ENCODE measurements around the gene CIB4.

Gene CIB4

GRCh38 chr2:26550276-26551015, 90.7 kb downstream of the CIB4 start:
- Mint-ChIP-seq H3K36me3 (ENCODE audit: low read depth) (no peaks in the 10 kb centered on the region), H3K4me3 (no peak overlapping the region), H3K9me3 (no peaks in the 10 kb centered on the region), H3K27ac (no peak overlapping the region), H3K27me3 (ENCODE audit: low read depth) (peaks cover 14% of the 10 kb centered on the region), H3K4me1 (ENCODE audit: low read depth) (no peaks in the 10 kb centered on the region)

GRCh38 chr2:26542676-26543505, 98.3 kb downstream of the CIB4 start:
- Mint-ChIP-seq H3K27me3 (ENCODE audit: low read depth) (peaks cover 10% of the 10 kb centered on the region), H3K4me3 (no peak overlapping the region), H3K4me1 (ENCODE audit: low read depth) (no peaks in the 10 kb centered on the region), H3K9me3 (no peaks in the 10 kb centered on the region), H3K27ac (no peak overlapping the region), H3K36me3 (ENCODE audit: low read depth) (no peaks in the 10 kb centered on the region)

GRCh38 chr2:26542194-26542455, 99.0 kb downstream of the CIB4 start:
- no peaks in the 10 kb centered on the region for H3K4me1 Mint-ChIP-seq (ENCODE audit: low read depth)
- no peaks in the 10 kb centered on the region for H3K9me3 Mint-ChIP-seq
- H3K36me3 Mint-ChIP-seq (ENCODE audit: low read depth), result no peaks in the 10 kb centered on the region
- no peak overlapping the region for H3K4me3 Mint-ChIP-seq
- no peak overlapping the region for H3K27ac Mint-ChIP-seq
- peaks cover 4% of the 10 kb centered on the region for H3K27me3 Mint-ChIP-seq (ENCODE audit: low read depth)

- H3K27ac Mint-ChIP-seq, result no peak overlapping the region
- H3K9me3 Mint-ChIP-seq, result no peaks in the 10 kb centered on the region
- no peak overlapping the region for H3K4me3 Mint-ChIP-seq
- H3K4me1 Mint-ChIP-seq (ENCODE audit: low read depth), result no peaks in the 10 kb centered on the region
- H3K36me3 Mint-ChIP-seq (ENCODE audit: low read depth), result no peaks in the 10 kb centered on the region
- H3K27me3 Mint-ChIP-seq (ENCODE audit: low read depth), result peaks cover 3% of the 10 kb centered on the region
Measured at GRCh38 chr2:26541401-26542193, 99.6 kb downstream of the CIB4 start.

- Mint-ChIP-seq H3K27me3 (ENCODE audit: low read depth) (peaks cover 2% of the 10 kb centered on the region), H3K27ac (no peak overlapping the region), H3K4me1 (ENCODE audit: low read depth) (no peaks in the 10 kb centered on the region), H3K36me3 (ENCODE audit: low read depth) (no peaks in the 10 kb centered on the region), H3K9me3 (no peaks in the 10 kb centered on the region), H3K4me3 (no peak overlapping the region)
Measured at GRCh38 chr2:26540961-26541360, 100.2 kb downstream of the CIB4 start.

GRCh38 chr2:26540306-26540705, 100.9 kb downstream of the CIB4 start:
- H3K36me3 Mint-ChIP-seq (ENCODE audit: low read depth), result no peaks in the 10 kb centered on the region
- no peaks in the 10 kb centered on the region for H3K4me1 Mint-ChIP-seq (ENCODE audit: low read depth)
- no peaks in the 10 kb centered on the region for H3K9me3 Mint-ChIP-seq
- H3K27me3 Mint-ChIP-seq (ENCODE audit: low read depth), result no peaks in the 10 kb centered on the region
- no peak overlapping the region for H3K4me3 Mint-ChIP-seq
- no peak overlapping the region for H3K27ac Mint-ChIP-seq

- no peak overlapping the region for H3K27ac Mint-ChIP-seq
- no peaks in the 10 kb centered on the region for H3K27me3 Mint-ChIP-seq (ENCODE audit: low read depth)
- no peaks in the 10 kb centered on the region for H3K9me3 Mint-ChIP-seq
- no peaks in the 10 kb centered on the region for H3K4me1 Mint-ChIP-seq (ENCODE audit: low read depth)
- H3K36me3 Mint-ChIP-seq (ENCODE audit: low read depth), result no peaks in the 10 kb centered on the region
- no peak overlapping the region for H3K4me3 Mint-ChIP-seq
Measured at GRCh38 chr2:26537826-26538475, 103.2 kb downstream of the CIB4 start.

- Mint-ChIP-seq H3K9me3 (no peaks in the 10 kb centered on the region), H3K27me3 (ENCODE audit: low read depth) (no peaks in the 10 kb centered on the region), H3K4me3 (no peak overlapping the region), H3K27ac (no peak overlapping the region), H3K4me1 (ENCODE audit: low read depth) (no peaks in the 10 kb centered on the region), H3K36me3 (ENCODE audit: low read depth) (no peaks in the 10 kb centered on the region)
Measured at GRCh38 chr2:26537069-26537825, 103.9 kb downstream of the CIB4 start.

GRCh38 chr2:26536371-26537068, 104.6 kb downstream of the CIB4 start:
- no peak overlapping the region for H3K4me3 Mint-ChIP-seq
- no peak overlapping the region for H3K27ac Mint-ChIP-seq
- no peaks in the 10 kb centered on the region for H3K9me3 Mint-ChIP-seq
- H3K36me3 Mint-ChIP-seq (ENCODE audit: low read depth), result no peaks in the 10 kb centered on the region
- peaks cover 2% of the 10 kb centered on the region for H3K27me3 Mint-ChIP-seq (ENCODE audit: low read depth)
- no peaks in the 10 kb centered on the region for H3K4me1 Mint-ChIP-seq (ENCODE audit: low read depth)

- no peak overlapping the region for H3K27ac Mint-ChIP-seq
- no peaks in the 10 kb centered on the region for H3K9me3 Mint-ChIP-seq
- H3K4me1 Mint-ChIP-seq (ENCODE audit: low read depth), result no peaks in the 10 kb centered on the region
- no peak overlapping the region for H3K4me3 Mint-ChIP-seq
- no peaks in the 10 kb centered on the region for H3K36me3 Mint-ChIP-seq (ENCODE audit: low read depth)
- peaks cover 4% of the 10 kb centered on the region for H3K27me3 Mint-ChIP-seq (ENCODE audit: low read depth)
Measured at GRCh38 chr2:26535663-26536275, 105.4 kb downstream of the CIB4 start.

GRCh38 chr2:26534865-26535662, 106.1 kb downstream of the CIB4 start:
- Mint-ChIP-seq H3K27me3 (ENCODE audit: low read depth) (peaks cover 4% of the 10 kb centered on the region), H3K27ac (no peak overlapping the region), H3K4me3 (no peak overlapping the region), H3K36me3 (ENCODE audit: low read depth) (no peaks in the 10 kb centered on the region), H3K9me3 (no peaks in the 10 kb centered on the region), H3K4me1 (ENCODE audit: low read depth) (no peaks in the 10 kb centered on the region)

- H3K4me3 Mint-ChIP-seq, result no peak overlapping the region
- H3K4me1 Mint-ChIP-seq (ENCODE audit: low read depth), result no peaks in the 10 kb centered on the region
- H3K27ac Mint-ChIP-seq, result no peak overlapping the region
- no peaks in the 10 kb centered on the region for H3K36me3 Mint-ChIP-seq (ENCODE audit: low read depth)
- H3K27me3 Mint-ChIP-seq (ENCODE audit: low read depth), result peaks cover 4% of the 10 kb centered on the region
- no peaks in the 10 kb centered on the region for H3K9me3 Mint-ChIP-seq
Measured at GRCh38 chr2:26534098-26534864, 106.9 kb downstream of the CIB4 start.

Measured in T-helper 1 cell treated with Interleukin-12 subunit alpha and Interleukin-12 subunit beta and Interleukin-4 antibody, amounts not matched to agents 30 μg/mL and 1 μg/mL, for 36 hours (primary cell).